Kidney (tissue), 14 donors: ENCODE measurements around the gene HDLBP. TPM values are rescaled to one million over a fixed set of nuclear protein-coding genes. Genes with fewer than 3 reads are reported as not detected.

Source experiments
- DNase-seq, 5 donors: peaks; one replicate each; pipeline ENCODE4 v3.0.0-alpha.2; 2013 to 2020
- FAIRE-seq: peaks from 2 replicates; lab custom pipeline; 2012; peaks lifted over from hg19 to GRCh38; lab: Jason Lieb, UNC
- H3K27ac ChIP-seq, 2 donors: one replicate each; pipeline ENCODE4 v1.7.0; 2013; ENCODE audit warnings: low read depth in 2 of 2, low read length in 2 of 2, inconsistent platforms in 1 of 2
- H3K27me3 ChIP-seq: one replicate; pipeline ENCODE4 v1.7.1; 2013; ENCODE audit warnings: low read length, inconsistent platforms; ENCODE audit not compliant: control insufficient read depth, insufficient read depth
- H3K36me3 ChIP-seq, 3 donors: one replicate each; pipeline versions ENCODE4 v1.7.0 to v1.7.1; 2013; ENCODE audit warnings: low read length in 3 of 3, control low read depth in 1 of 3, inconsistent platforms in 1 of 3; ENCODE audit not compliant: insufficient read depth in 3 of 3, control insufficient read depth in 2 of 3
- H3K4me1 ChIP-seq, 3 donors: one replicate each; pipeline versions ENCODE4 v1.7.0 to v1.7.1; 2013; ENCODE audit warnings: low read length in 3 of 3, inconsistent platforms in 1 of 3, low read depth in 1 of 3; ENCODE audit not compliant: control insufficient read depth in 2 of 3, insufficient read depth in 2 of 3
- H3K4me3 ChIP-seq, 3 donors: one replicate each; pipeline versions ENCODE4 v1.7.0 to v1.8.1; 2013; ENCODE audit warnings: low read length in 3 of 3, control low read depth in 1 of 3, inconsistent platforms in 1 of 3
- H3K9ac ChIP-seq, 3 donors: one replicate each; pipeline versions ENCODE4 v1.7.0 to v1.7.1; 2013; ENCODE audit warnings: low read length in 3 of 3, control low read depth in 1 of 3, inconsistent platforms in 1 of 3
- H3K9me3 ChIP-seq, 3 donors: one replicate each; pipeline versions ENCODE4 v1.7.0 to v1.7.1; 2013; ENCODE audit warnings: low read length in 3 of 3, control low read depth in 1 of 3, inconsistent platforms in 1 of 3; ENCODE audit not compliant: control insufficient read depth in 2 of 3, insufficient read depth in 1 of 3
- intact Hi-C: fragments of 100-400 bp; cut with DNase I; formaldehyde crosslinking; loops from one replicate; pipeline ENCODE4 v1.11.1; 2022
- polyA plus RNA-seq: library from polyadenylated mRNA; stranded (reverse); fragments of 350-450 nt; fragmentation: Illumina TruSeq; extraction: RNeasy Lipid Tissue Mini Kit (QIAGEN cat#74804); gene quantifications from one replicate; pipeline ENCODE4 v1.2.3, GENCODE V29; 2014; ENCODE audit warnings: low read depth, low replicate concordance; ENCODE audit not compliant: insufficient read depth
- total RNA-seq: library from RNA; stranded (reverse); fragmentation: NEBNext Ultra II Directional; extraction: Animal tissue kit (Norgen Biotek cat#: 25700); gene quantifications from one replicate; pipeline ENCODE4 v1.2.1, GENCODE V29; 2021
- TF ChIP-seq, protein P1 (sequence below): IDR thresholded peaks from 3 replicates; pipeline ENCODE4 v1.5.1; 2012; ENCODE audit warnings: mild to moderate bottlenecking, moderate library complexity, borderline replicate concordance; ENCODE audit not compliant: insufficient read depth; ENCODE audit errors: extremely low read depth
- donor health status: control.
- donor health status: control.
- donor health status: control.
- donor health status: control.
- donor health status: control.
- donor health status: DM: yes; HTN: yes; CAD: no.
- donor health status: Normal renal cell carcinoma (clear cell type).

The HDLBP gene
- total and polyA plus RNA-seq, 2 donors from 2014 or later, result 256 to 356 TPM

DNA sequence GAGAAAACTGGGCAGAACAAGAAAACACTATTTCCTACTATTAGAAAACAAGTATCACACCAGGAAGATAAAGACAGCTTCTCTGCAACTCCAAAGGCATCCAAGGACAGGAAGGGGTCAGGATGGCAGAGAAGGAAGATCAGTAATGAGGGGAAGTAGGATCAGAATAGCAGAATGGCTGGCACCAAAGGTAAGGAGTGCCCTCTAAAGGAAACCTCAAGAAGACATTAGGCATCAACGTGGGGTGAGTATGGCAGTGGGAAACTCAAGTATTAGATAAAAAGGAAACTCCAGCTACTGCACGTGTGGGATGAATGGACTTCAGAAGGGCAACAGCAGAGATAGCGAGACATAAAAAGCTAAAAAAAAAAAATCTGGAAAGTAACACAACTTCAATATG is 25.9 kb downstream of the HDLBP start:
- H3K4me1 ChIP-seq, result peaks cover 0 to 5% (median 0%) of the 10 kb centered on the region in 3 donors
- H3K36me3 ChIP-seq, result no peaks in the 10 kb centered on the region
- no peaks in the 10 kb centered on the region for H3K9me3 ChIP-seq
- intact Hi-C loops, result no loop called here
- no peak overlapping the region for H3K9ac ChIP-seq
- no peak overlapping the region for H3K4me3 ChIP-seq
- H3K27me3 ChIP-seq, result no peaks in the 10 kb centered on the region
- H3K27ac ChIP-seq, result no peak overlapping the region
- TF ChIP-seq, protein P1, sequence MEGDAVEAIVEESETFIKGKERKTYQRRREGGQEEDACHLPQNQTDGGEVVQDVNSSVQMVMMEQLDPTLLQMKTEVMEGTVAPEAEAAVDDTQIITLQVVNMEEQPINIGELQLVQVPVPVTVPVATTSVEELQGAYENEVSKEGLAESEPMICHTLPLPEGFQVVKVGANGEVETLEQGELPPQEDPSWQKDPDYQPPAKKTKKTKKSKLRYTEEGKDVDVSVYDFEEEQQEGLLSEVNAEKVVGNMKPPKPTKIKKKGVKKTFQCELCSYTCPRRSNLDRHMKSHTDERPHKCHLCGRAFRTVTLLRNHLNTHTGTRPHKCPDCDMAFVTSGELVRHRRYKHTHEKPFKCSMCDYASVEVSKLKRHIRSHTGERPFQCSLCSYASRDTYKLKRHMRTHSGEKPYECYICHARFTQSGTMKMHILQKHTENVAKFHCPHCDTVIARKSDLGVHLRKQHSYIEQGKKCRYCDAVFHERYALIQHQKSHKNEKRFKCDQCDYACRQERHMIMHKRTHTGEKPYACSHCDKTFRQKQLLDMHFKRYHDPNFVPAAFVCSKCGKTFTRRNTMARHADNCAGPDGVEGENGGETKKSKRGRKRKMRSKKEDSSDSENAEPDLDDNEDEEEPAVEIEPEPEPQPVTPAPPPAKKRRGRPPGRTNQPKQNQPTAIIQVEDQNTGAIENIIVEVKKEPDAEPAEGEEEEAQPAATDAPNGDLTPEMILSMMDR, result no peak
- DNase-seq (no peak), FAIRE-seq (no peak)

DNA sequence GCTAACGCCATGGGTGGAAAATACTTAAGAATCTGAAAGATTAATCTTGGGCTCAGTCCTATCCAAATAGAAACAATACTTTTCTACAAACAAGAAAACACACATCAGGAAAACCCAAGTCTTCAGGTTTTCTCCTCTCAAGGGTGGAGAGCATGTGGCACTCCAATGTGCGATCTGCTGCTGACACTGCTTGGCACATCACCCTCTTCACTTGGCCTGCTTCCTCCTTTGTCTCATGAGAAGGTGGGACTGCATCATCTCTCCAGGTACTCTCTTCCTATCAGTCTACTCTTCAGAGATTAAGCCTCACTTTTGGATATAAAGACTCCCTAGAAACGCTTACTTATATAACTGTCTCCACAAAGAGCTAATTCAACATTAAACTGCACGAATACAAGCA is 26.4 kb downstream of the HDLBP start:
- intact Hi-C loops, result no loop called here
- Histone ChIP-seq H3K4me3 (no peak overlapping the region), H3K27ac (no peak overlapping the region), H3K4me1 (peaks cover 0 to 5% (median 0%) of the 10 kb centered on the region in 3 donors), H3K9ac (no peak overlapping the region), H3K9me3 (no peaks in the 10 kb centered on the region), H3K27me3 (no peaks in the 10 kb centered on the region), H3K36me3 (no peaks in the 10 kb centered on the region)
- FAIRE-seq (no peak), DNase-seq (no peak)
- TF ChIP-seq, protein P1, result no peak

DNA sequence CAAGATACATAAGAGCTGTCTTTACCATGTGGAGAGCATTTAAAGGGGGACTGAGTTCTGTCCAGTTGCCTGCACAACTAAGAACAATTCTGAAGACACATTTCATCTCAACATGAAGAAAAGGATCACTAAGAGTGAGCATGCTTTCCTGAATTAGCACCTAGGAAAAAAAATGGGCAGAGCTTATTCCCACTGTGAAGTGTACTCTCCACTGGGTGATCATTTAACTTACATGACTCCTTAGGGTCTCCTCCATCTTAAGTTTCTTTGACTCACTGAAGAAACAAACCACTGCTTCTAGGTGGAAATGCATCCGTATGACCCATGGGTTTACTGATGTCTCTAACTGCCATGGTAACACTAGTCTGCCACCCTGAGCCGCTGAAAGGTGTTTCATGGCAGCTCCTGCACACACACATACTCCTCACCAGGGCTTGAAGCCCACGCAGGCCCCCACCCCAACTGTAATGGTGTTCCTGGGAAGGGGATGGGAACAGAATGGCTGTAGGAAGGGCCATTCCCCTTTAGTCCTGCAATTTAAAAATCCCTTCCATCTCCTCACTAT is 27.1 kb downstream of the HDLBP start:
- TF ChIP-seq, protein P1, result no peak
- peaks cover 0 to 5% (median 0%) of the 10 kb centered on the region in 3 donors for H3K4me1 ChIP-seq
- H3K36me3 ChIP-seq, result no peaks in the 10 kb centered on the region
- FAIRE-seq, result no peak
- H3K27me3 ChIP-seq, result no peaks in the 10 kb centered on the region
- H3K4me3 ChIP-seq, result no peak overlapping the region
- H3K9me3 ChIP-seq, result no peaks in the 10 kb centered on the region
- no peak overlapping the region for H3K9ac ChIP-seq
- intact Hi-C loops, result no loop called here
- no peak for DNase-seq
- H3K27ac ChIP-seq, result no peak overlapping the region
